DND-41 (cell line): ENCODE data around the gene CKS1B.

Experiments
- EZH2 ChIP-seq: IDR thresholded peaks from 3 replicates; pipeline ENCODE4 v1.6.1; 2012; ENCODE audit warnings: borderline replicate concordance, low read depth, mild to moderate bottlenecking, moderate library complexity, low read length, inconsistent platforms; ENCODE audit not compliant: severe bottlenecking
- TF ChIP-seq, protein P1 (sequence below): IDR thresholded peaks from 2 replicates; pipeline ENCODE4 v1.5.1; 2012; ENCODE audit warnings: borderline replicate concordance, low read length, moderate library complexity, mild to moderate bottlenecking; ENCODE audit not compliant: poor library complexity, severe bottlenecking; ENCODE audit errors: extremely low read depth

DNA sequence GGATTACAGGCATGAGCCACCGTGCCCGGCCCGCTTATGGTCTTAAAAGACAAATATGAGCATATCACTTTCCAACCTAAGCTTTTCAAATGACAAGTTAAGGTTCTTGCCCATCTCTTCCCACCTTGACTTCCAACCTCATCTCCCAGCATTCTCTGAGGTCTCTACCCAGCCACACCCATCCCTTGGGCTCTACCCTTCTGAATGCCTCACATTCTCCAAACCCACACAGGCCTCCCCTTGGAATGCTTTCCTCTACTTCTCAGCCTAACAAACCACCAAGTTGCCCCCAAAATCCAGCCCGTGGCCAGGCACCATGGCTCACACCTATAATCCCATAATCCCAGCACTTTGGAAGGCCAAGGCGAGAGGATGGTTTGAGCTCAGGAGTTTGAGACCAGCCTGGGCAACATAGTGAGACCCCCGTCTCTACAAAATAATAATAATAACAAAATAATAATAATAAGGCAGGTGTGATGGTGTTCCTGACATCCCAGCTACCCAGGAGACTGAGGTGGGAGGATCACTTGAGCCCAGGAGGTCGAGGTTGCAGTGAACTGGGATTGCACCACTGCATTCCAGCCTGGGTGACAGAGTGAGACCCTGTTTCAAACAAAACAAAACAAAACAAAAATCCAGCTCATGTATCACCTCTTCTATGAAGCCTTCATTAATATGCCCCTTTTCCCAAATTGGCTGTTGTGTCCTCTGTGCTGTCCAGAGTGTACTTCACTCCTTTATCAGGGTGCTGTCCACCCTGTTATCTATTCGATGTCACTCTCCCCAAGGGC, 47.9 kb downstream of the CKS1B start:
- no peak for TF ChIP-seq EZH2
- TF ChIP-seq, protein P1, sequence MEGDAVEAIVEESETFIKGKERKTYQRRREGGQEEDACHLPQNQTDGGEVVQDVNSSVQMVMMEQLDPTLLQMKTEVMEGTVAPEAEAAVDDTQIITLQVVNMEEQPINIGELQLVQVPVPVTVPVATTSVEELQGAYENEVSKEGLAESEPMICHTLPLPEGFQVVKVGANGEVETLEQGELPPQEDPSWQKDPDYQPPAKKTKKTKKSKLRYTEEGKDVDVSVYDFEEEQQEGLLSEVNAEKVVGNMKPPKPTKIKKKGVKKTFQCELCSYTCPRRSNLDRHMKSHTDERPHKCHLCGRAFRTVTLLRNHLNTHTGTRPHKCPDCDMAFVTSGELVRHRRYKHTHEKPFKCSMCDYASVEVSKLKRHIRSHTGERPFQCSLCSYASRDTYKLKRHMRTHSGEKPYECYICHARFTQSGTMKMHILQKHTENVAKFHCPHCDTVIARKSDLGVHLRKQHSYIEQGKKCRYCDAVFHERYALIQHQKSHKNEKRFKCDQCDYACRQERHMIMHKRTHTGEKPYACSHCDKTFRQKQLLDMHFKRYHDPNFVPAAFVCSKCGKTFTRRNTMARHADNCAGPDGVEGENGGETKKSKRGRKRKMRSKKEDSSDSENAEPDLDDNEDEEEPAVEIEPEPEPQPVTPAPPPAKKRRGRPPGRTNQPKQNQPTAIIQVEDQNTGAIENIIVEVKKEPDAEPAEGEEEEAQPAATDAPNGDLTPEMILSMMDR = no peak
